AG09309 (cell line): ENCODE measurements around the gene AICDA.

Experiments
- DNase-seq: peaks from one replicate; pipeline ENCODE4 v3.0.0-alpha.2; 2010; ENCODE audit warnings: low read depth
- H3K4me3 ChIP-seq: 2 replicates; pipeline ENCODE4 v1.5.1; 2011; ENCODE audit warnings: mild to moderate bottlenecking, low read depth, low read length, moderate library complexity; ENCODE audit not compliant: control insufficient read depth
- CTCF ChIP-seq: IDR thresholded peaks from 2 replicates; pipeline ENCODE4 v1.5.1; 2011; ENCODE audit warnings: mild to moderate bottlenecking, low read depth, low read length, inconsistent platforms; ENCODE audit not compliant: insufficient read depth, control insufficient read depth; ENCODE audit errors: missing control alignments

Gene AICDA

GRCh38 chr12:8647968-8648367 is 35.3 kb upstream of the AICDA start:
- DNase-seq, result no peak
- H3K4me3 ChIP-seq, result no peak overlapping the region
- TF ChIP-seq CTCF, result no peak

GRCh38 chr12:8644345-8645248 is 31.9 kb upstream of the AICDA start:
- DNase-seq, result no peak
- TF ChIP-seq CTCF, result no peak

DNA sequence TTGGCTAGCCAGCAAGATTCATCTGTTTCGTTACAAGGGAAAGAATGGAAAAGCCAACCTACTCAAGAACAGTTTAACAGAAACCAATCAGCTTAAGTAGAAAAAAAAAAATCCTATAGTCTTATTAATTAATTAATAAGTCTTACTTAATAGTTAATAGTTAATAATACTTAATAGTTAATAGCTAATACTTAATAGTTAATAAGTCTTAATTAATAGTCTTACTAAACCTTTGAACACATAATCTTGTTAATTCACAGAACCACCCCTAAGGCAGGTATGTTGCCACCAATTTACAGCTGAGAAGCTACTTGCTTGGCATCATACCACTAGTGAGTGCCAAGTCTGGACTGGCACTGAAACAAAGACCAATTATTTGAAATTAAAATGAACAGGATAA is 30.1 kb upstream of the AICDA start:
- H3K4me3 ChIP-seq, result no peak overlapping the region
- TF ChIP-seq CTCF, result no peak

More at GRCh38 chr12:8644345-8645248, 31.9 kb upstream of the AICDA start:
- no peak overlapping the region for H3K4me3 ChIP-seq

GRCh38 chr12:8639936-8640335 is 27.3 kb upstream of the AICDA start:
- TF ChIP-seq CTCF, result no peak
- DNase-seq, result no peak
- no peak overlapping the region for H3K4me3 ChIP-seq

More for the DNA sequence above, 30.1 kb upstream of the AICDA start:
- no peak for DNase-seq

- no peak for TF ChIP-seq CTCF
- no peak overlapping the region for H3K4me3 ChIP-seq
- DNase-seq, result no peak
These were observed 26.3 kb upstream of the AICDA start for GRCh38 chr12:8638951-8639350.

DNA sequence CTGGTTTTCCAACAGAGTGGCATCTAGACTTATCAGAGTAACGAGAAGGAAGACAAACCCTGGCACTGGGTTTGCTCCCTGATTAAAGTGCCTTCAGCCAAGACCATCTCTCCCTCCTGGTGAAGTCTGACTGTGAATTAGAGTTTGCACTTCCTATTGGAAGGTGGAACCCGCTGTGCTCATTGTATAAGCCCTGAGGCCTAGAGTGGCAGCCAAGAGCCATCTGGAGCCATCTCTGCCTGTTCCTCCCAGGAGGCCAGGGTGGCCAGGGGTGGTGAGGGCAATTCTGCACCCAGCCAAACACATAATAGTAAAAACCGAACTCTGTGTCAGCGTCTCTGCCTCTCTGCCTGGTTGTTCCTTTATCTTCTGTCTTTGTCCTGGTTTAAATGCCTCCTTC is 25.0 kb upstream of the AICDA start:
- no peak for DNase-seq
- H3K4me3 ChIP-seq, result no peak overlapping the region
- no peak for TF ChIP-seq CTCF

- no peak for DNase-seq
- H3K4me3 ChIP-seq, result no peak overlapping the region
- TF ChIP-seq CTCF, result no peak
These were observed 24.6 kb upstream of the AICDA start for GRCh38 chr12:8637244-8637643.
